Lower lobe of right lung (tissue), 2 donors: ENCODE data around the gene DTX4. TPM values are rescaled to one million over a fixed set of nuclear protein-coding genes. Genes with fewer than 3 reads are reported as not detected.

Source experiments
- ATAC-seq, 2 donors: fragments of 200-7000 bp; cut with Tn5 transposase; one replicate each; pipeline ENCODE4 v1.9.1; 2020 to 2022; ENCODE audit warnings: mild to moderate bottlenecking in 2 of 2, moderate library complexity in 2 of 2
- DNase-seq: peaks from one replicate; pipeline ENCODE4 v3.0.0-alpha.2; 2020
- H3K27ac ChIP-seq: fragments of 200-600 bp; one replicate; pipeline ENCODE4 v1.8.0; 2022
- H3K27me3 ChIP-seq: fragments of 200-600 bp; one replicate; pipeline ENCODE4 v1.8.0; 2022; ENCODE audit warnings: low read depth
- H3K36me3 ChIP-seq: fragments of 200-600 bp; one replicate; pipeline ENCODE4 v1.8.0; 2022; ENCODE audit warnings: mild to moderate bottlenecking
- H3K4me1 ChIP-seq: fragments of 200-600 bp; one replicate; pipeline ENCODE4 v1.8.0; 2022
- H3K4me3 ChIP-seq: fragments of 200-600 bp; one replicate; pipeline ENCODE4 v1.8.0; 2022; ENCODE audit warnings: mild to moderate bottlenecking
- H3K9me3 ChIP-seq: fragments of 200-600 bp; one replicate; pipeline ENCODE4 v1.8.0; 2022
- intact Hi-C: fragments of 100-400 bp; cut with DNase I; formaldehyde crosslinking; loops from one replicate; pipeline ENCODE4 v1.11.0; 2022
- total RNA-seq: library from RNA; stranded (reverse); fragmentation: NEBNext Ultra II Directional; extraction: Animal tissue kit (Norgen Biotek cat#: 25700); gene quantifications from one replicate; pipeline ENCODE4 v1.2.1, GENCODE V29; 2021
- TF ChIP-seq, protein P1 (sequence below): fragments of 200-600 bp; IDR thresholded peaks from one replicate; pipeline ENCODE4 v1.8.0; 2022; ENCODE audit warnings: antibody characterized with exemption, mild to moderate bottlenecking
- donor health status: DM: no; HTN: yes; CAD: no; lungs with severe emphysema.

DTX4 gene
- total RNA-seq, 1 donor from 2014 or later, result 51.7 TPM

DNA sequence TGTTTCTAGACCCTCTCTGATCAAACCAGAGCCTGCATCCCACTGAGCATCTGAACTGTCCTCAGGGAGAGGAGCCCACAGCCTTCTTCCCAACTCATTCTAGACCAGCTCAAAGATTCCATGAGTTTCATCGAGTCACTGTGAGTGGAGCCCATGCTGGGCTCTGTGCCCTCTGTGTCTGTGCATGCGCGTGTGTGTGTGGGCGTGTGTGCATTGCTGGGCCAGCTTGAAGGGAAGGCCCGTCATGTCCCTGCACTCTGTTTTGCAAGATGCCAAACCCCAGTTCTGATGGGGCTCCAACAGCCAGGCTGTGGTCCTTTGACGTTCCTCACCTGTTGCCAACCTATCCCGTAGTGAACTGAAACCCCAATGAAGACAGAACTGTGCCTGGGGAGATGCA is 33.7 kb downstream of the DTX4 start:
- no peaks in the 10 kb centered on the region for H3K9me3 ChIP-seq
- ATAC-seq (no peak), DNase-seq (no peak)
- no peak overlapping the region for H3K4me3 ChIP-seq
- peaks cover 49% of the 10 kb centered on the region for H3K36me3 ChIP-seq
- intact Hi-C loops, result loop anchor here (5.0 kb wide), 1 partner anchor 33 kb away; the partner anchor contains the start of gene DTX4
- TF ChIP-seq, protein P1, sequence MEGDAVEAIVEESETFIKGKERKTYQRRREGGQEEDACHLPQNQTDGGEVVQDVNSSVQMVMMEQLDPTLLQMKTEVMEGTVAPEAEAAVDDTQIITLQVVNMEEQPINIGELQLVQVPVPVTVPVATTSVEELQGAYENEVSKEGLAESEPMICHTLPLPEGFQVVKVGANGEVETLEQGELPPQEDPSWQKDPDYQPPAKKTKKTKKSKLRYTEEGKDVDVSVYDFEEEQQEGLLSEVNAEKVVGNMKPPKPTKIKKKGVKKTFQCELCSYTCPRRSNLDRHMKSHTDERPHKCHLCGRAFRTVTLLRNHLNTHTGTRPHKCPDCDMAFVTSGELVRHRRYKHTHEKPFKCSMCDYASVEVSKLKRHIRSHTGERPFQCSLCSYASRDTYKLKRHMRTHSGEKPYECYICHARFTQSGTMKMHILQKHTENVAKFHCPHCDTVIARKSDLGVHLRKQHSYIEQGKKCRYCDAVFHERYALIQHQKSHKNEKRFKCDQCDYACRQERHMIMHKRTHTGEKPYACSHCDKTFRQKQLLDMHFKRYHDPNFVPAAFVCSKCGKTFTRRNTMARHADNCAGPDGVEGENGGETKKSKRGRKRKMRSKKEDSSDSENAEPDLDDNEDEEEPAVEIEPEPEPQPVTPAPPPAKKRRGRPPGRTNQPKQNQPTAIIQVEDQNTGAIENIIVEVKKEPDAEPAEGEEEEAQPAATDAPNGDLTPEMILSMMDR, result no peak
- H3K4me1 ChIP-seq, result peaks cover 24% of the 10 kb centered on the region
- H3K27me3 ChIP-seq, result no peaks in the 10 kb centered on the region
- H3K27ac ChIP-seq, result no peak overlapping the region

DNA sequence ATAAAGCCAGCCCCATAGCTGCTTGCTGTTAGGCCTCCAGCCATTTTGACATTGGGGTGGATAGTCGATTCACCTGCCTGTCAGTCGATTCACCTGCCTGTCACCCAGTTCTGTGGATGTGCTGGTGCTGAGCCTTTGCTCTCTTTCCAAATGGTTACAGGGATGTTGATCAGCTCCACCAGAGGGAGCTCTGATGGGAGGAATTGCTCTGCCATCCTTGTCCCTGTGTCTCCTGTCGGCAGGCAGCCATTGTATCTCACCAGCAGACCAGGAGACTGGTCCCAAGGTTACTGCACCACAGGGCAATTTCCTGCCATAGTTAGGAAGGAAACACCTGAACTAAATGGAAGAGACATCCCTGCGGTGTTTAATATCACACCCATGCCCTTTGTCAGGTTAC is 34.7 kb downstream of the DTX4 start:
- DNase-seq, result no peak
- H3K27me3 ChIP-seq, result no peaks in the 10 kb centered on the region
- intact Hi-C loops, result loop anchor here (5.0 kb wide), 1 partner anchor 34 kb away; the partner anchor contains the start of gene DTX4
- no peaks in the 10 kb centered on the region for H3K9me3 ChIP-seq
- peaks cover 24% of the 10 kb centered on the region for H3K4me1 ChIP-seq
- peaks cover 39% of the 10 kb centered on the region for H3K36me3 ChIP-seq
- no peak overlapping the region for H3K4me3 ChIP-seq
- H3K27ac ChIP-seq, result no peak overlapping the region
- peak; percentile 54 to 57 for ATAC-seq
- TF ChIP-seq, protein P1, result peak; percentile 57

DNA sequence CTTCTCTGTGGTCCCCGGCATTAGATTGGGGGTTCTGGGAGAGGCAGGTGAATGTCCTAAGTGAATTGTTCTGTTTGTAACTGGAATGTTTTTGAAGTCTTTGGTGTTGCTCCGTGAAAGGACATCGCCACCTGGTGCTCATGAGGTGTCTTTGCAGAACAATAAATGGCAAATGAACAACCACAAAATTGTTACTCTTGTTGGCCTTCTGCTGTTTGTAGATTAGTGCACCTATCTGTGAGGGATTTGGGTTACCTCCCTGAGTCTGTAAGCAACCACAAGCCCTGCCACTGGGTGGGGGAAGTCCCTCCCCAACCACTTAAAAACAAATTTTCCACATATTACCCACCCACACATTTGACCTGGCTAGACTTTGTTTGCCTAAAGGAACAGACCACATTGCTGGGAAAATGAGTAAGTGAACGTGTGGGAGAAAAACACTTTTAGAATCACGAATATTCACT is 36.1 kb downstream of the DTX4 start:
- intact Hi-C loops, result loop anchor here (5.0 kb wide), 1 partner anchor 36 kb away; the partner anchor contains the start of gene DTX4
- Histone ChIP-seq H3K27me3 (no peaks in the 10 kb centered on the region), H3K9me3 (no peaks in the 10 kb centered on the region), H3K36me3 (peaks cover 28% of the 10 kb centered on the region), H3K4me1 (peaks cover 24% of the 10 kb centered on the region), H3K27ac (peak overlapping the region; percentile 5), H3K4me3 (peak overlapping the region; percentile 44)
- TF ChIP-seq, protein P1, result peak; percentile 65
- peak; percentile 61 to 74 for ATAC-seq
- no peak for DNase-seq

DNA sequence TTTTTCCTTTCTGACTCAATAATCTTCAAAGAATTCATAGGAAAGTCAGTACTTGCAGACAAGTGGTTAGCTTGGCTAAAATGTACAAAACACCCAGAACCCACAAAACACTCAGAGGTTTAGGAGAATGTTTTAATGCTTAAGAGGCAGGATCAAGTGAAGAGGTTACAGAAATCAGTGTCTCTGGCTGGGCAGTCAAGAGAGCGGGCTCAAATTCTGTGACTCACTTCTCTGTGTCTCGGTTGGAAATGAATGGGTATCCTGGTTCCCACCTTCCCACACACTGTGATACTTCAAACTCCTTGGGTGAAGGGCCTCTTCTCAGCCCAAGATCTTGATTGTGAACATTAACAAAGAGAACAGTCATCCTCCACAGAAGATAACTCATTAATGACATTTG is 37.0 kb downstream of the DTX4 start:
- Histone ChIP-seq H3K36me3 (peaks cover 23% of the 10 kb centered on the region), H3K9me3 (no peaks in the 10 kb centered on the region), H3K4me1 (peaks cover 24% of the 10 kb centered on the region), H3K4me3 (peak overlapping the region; percentile 44), H3K27me3 (no peaks in the 10 kb centered on the region), H3K27ac (no peak overlapping the region)
- ATAC-seq, result no peak
- TF ChIP-seq, protein P1, result no peak
- DNase-seq, result no peak
- intact Hi-C loops, result loop anchor here (5.0 kb wide), 1 partner anchor 37 kb away; the partner anchor contains the start of gene DTX4

DNA sequence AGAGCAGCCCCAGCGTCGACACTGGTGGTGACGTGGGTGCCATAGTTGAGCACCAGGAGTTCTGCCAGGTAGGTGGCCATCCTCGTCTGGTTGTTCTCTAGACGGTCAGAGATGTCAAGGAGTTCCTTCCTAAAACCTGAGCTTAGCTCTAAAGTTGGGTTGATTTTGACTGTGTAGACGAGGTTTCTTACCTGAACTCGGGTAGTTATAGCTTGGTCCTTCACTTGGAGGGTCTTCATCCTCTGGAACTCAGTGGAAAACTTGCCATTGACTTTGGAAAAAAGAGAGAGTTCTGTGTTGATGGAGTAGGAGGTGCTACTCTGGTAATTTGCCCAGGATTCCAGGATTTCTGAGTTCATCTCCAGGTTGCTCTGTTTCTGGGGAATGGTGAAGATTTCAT is 40.3 kb downstream of the DTX4 start:
- H3K4me3 ChIP-seq, result peak overlapping the region; percentile 44
- no peak for DNase-seq
- TF ChIP-seq, protein P1, result no peak
- H3K36me3 ChIP-seq, result no peaks in the 10 kb centered on the region
- no peaks in the 10 kb centered on the region for H3K9me3 ChIP-seq
- no peak for ATAC-seq
- intact Hi-C loops, result no loop called here
- no peaks in the 10 kb centered on the region for H3K27me3 ChIP-seq
- peak overlapping the region; percentile 2 for H3K27ac ChIP-seq
- peaks cover 23% of the 10 kb centered on the region for H3K4me1 ChIP-seq
